HG03097 (cell line): ENCODE results near the gene GRM4.

Source experiments
- ATAC-seq: cut with Tn5 transposase; IDR thresholded peaks from one replicate; pipeline ENCODE4 v1.9.1; 2021; ENCODE audit not compliant: unreplicated experiment, low FRiP score

Gene GRM4

DNA sequence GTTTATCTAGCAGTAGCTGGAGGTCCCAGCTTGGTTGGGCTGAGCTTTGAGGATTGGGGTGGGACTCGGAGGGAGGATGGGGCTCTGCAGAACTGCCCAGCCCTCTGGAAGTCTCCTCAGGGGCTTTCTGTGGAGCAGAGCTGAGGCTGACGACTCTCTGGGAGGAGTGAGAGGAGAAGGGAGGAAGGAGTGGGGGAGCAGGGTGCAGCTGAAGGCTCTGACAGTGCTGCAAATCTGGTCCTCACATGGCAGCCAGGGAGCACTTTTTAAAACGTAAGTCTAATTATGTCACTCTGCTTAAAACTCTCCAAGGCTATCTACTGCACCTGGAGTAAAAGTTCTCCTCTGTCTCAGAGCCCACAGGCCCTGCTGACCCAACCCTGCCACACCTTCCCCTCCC lies 32.4 kb downstream of the GRM4 start:
- ATAC-seq: no peak

DNA sequence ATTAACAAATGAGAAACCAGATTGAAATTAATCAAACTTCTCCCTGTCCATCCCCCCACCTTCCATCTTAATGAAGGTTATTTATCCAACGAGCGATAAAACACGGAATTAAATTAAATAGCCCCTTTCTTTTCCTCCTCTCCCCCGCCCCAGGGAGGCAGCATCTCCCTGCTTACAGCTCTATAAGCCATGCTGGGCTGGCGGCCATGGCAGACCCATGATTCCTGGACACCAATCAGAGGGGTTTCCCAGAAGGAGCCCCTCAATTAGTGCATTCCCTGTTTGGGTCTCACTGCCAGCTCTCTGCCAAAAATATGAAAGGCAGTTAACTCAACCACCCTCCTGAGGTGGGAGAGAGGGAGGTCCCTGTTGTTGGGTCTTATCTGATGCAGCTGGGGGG lies 33.8 kb downstream of the GRM4 start:
- ATAC-seq: no peak

DNA sequence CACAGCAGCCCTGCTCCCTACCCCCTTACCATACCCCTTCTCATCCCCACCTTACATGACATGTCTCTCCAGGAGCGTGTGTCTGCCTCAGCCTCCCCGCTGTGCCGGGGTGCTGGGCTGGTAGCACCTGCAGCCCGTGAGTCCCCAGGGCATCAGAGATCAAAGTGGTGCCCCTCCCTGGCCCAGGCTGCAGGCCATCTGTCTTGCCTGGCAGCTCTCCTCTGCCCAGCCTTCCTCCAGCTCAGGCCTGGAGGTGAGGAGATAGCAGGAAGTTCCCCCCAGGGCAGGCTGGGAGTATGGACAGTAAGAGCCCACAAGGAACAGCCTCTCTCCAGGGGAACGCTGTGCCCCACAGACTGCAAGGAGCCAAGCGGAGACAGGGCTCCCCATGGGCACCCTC lies 35.3 kb downstream of the GRM4 start:
- ATAC-seq: no peak

DNA sequence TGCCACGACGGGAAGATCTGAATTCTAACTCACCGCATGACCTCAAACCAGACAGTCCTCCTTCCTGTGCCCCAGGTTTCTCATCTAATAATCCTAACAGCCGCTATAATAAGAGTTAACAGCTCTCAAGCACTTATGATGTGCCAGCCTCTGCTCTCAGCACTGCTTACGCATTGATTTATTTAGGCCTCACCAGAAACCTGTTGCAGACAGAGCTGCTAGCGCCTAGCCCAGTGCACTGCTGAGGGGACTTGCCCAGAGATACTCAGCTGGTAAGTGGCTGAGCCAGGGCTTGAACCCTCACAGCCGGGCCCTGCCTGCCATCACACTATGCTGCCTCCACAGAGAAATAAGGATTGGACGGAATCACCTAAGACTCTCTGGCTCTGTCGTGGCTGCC lies 37.7 kb downstream of the GRM4 start:
- ATAC-seq: no peak

DNA sequence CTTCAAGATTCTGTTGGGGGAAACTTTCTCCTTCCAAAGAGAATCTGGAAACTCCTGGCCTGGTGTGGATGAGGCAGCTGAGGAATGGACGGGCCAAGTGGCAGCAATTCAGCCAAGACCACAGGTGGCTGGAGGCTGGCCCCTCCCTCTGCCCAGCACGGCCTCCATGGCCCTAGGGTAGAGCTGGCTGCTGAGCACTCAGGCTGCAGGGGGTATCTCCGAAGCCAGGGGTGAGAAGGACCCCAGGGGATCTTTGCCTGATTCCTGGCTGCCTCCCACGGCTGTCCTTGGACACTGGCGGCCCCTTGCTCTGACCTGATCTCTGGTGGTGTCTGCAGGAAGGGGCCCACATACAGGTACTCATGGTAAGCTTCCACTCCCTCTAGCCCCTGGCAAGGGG lies 39.0 kb downstream of the GRM4 start:
- ATAC-seq: no peak

DNA sequence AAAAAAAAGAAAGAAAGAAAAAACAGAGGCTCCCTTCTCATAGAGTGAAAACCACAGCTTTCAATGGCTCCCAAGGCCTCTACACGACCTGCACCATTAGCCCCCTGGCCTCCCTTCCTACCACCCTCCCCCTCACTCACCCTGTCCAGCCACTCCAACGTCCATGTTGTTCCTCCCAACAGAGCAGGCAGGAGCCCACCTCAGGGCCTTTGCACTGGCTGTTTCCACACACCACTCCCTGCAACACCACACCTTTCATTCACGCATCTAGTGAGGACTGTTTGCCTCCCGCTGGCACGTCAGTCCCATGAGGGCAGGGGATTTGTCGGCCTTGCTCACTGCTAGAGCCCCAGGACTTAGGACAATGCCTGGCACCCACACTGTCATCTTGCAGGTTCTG lies 39.5 kb downstream of the GRM4 start:
- no peak for ATAC-seq

DNA sequence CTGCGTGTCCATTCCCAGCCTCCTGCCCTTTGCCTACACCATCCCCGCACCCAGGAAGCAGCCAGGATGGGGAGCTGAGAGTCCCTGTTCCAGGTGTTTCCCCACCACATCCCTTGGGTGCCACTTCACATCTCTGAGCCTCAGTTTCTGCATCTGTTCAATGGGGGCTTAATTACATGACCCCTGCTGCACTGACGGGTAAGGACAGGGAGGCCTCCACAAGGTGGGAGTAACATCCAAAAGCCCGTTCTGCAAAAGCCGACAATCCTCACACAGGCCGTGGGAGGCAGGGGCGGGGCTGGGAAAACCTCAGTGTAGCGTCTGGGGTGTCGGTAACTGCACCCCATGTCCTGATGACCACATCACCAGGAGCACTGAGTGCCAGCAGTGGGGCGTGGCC lies 41.3 kb downstream of the GRM4 start:
- ATAC-seq: no peak

DNA sequence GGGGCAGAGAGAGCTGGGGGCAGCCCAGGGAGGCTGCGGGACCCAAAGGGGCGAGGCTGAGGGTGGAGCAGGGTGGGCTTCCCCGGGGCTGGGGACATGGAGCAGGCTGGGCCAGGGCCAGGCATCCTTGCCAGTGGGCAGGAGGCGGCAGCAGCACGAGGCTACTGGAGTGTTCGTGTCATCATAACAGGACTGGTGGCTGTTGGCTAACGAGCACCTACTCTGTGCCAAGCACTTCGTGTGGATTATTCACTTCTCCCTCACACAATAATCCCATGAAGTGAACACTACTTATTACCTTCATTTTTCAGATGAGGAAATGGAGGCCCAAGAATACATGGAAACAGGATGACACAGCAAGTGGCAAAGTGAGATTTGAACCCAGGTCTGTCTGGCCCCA lies 41.7 kb downstream of the GRM4 start:
- ATAC-seq: no peak

DNA sequence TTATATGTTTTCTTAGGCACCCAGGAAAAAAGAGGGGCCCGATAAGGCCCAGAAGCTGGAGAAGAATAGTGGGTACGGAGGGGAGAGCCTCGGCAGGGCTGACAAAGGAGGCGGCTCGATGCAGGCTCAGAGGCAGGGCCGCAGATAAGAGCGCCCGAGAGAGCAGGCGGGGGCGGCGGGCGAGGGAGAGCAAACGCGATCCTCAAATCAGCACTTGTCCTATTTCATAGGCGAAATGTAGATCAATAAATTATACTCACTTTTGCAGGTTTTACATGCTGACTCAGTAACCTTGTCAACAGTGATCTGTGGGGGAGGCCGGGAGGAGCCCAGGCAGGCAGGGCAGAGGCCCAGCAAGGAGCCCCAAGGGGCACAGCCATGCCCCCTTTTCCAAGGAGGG lies 42.6 kb downstream of the GRM4 start:
- no peak for ATAC-seq

DNA sequence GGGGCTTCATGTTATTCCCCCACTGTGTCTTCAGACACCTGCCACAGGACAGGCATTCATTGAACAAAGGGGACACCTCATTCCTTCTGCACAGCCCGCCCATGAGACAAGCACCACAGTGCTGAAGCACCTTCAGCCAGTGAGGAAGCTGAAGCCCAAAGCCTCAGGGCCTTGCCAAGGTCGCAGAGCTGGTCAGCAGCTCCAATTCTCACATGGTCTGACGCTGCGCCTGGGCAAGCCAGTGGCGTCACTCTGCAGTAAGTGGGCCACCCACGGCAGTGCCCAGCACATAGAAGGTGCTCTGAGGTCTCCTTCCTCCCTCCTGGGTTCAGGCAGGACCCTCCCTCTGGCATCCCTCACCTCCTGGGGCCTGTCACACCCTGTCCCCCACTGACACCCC lies 43.2 kb downstream of the GRM4 start:
- no peak for ATAC-seq

DNA sequence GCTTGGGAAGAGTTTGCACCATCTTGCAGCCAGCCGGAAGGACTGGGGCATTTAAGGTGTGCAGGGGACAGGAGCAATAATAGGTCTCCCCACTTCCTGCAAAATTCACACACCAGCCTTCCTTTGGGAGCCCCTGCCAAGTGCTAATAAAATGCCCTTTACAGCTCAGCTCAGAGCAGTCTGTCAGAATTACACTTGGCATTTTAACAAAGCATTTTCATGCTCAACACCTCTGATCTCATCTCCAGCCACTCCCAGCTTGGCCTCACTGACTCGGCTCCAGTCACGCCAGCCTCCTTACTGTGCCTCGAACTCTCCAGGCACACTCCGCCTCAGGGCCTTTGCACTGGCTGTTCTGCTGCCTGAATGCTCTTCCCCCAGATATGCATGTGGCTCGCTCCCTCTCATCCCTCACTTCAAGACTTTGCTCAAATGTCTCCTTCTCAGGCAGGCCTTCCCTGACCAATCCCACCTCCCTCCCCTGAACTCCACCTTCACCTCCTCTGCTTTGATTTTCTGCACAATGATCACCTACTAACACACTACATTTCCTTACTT lies 43.7 kb downstream of the GRM4 start:
- no peak for ATAC-seq

DNA sequence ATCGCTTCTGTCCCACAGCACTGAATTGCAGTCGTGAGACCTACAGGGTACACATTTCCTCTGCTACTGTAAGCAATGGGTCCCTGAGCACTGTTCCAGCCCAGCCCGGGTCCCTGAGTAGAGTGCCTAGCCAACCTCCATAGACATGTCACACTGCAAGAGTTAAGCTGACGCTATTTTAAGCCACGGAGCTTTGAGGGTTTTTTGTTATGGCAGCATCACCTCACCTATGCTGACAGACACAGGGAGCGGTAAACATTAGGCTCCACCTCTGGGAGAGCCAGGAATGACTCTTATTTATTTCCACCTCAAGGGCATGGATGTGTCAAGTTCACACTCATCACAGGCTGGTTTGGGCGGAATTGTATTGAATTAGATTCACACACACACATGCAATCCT lies 45.1 kb downstream of the GRM4 start:
- no peak for ATAC-seq

DNA sequence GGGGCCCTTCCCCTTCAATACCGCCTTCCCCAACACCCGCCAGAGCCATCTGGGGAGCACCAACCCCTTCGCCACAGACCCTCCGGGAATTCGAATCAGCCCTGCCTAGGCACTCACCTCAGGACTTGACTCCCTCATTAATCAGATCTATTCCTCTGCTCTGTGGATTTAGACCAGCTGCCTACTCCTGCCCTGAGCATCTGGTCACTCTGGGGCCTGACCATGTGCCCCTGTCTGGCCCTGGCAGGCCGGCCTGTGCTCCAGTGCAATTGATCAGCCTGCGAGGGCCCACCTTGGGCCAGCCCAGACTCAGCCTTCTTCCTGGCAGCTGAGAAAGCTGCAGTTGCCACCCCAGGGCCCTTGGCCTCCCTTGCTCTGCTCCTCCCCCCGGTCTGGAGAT lies 46.0 kb downstream of the GRM4 start:
- no peak for ATAC-seq

DNA sequence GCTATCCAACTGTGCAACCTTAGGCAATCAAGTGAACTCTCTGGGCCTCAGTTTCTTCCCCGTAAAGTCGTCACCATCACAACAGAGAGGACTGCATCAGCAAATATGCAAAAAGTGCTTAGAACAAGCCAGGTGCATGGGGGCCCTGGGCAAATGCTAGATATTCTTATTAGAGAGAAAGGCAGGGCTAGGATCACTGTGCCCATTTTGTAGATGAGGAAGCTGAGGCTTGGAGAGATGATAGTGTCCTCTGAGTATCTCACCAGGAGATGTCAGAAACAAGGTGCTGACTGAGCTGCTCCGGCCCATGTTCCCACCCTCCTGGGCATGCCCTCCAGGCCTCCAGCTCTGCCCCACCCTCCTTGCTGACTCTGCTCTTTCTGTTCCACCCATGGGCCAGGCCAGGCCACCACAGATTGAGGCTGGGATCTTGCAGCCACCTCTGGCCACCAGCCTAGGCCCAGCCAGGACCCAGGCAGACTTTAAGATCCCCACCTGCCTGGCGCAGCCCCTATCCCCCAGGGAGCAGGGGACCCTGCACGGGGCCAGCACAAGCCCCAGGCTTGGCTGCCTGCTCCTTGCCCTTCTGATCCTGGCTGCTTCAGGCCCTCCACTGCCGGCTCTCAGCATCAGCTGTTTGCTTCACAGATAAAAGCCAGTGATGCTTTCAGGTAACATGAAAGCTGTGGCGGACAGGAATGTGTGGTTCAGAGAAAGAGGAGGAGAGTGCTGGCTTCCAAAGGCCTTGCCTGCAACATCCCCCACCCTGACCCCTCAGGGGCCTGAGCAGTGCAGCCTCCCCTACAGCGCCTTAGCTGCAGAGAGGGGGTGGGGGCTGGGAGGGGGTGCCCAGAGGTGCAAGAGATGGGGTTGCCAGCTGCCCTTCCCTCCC lies 47.6 kb downstream of the GRM4 start:
- no peak for ATAC-seq

DNA sequence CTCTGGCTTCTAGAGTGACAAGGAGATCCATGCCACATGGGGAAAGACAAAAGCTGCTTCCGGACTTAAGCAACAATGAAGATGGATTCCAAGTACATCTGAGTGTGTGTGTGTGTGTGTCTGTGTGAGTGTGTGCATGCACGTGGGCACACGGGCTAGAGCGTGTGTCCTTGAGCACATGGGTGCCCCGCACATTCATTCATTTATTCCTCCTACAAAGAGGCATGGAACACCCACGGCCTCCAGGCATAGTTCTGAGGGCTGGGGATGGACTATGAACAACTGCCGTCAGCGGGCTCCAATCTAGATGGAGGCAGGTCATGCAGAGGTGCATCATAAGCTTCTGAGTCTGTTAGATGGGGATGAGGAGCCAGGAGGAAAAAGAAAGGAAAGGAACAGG lies 49.1 kb downstream of the GRM4 start:
- ATAC-seq: no peak

DNA sequence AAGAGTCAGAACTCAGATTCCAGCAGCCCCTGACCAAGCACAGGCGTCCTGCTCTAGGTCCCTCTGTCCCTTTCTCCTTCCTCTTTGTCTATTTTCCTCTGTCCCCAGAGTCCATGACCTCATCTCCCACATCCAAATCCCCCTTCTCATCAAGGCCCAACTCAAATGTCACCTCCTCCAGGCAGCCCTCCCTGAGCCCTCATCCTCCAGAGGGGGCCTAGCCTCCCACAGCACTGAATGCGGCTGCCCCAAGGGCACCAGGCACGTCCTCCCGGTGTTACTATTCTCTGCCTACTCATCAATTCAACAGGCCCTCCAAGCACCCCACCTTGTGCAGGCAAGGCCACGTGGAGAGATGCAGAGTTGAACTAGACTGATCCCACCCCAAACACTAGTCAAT lies 49.7 kb downstream of the GRM4 start:
- ATAC-seq: no peak

DNA sequence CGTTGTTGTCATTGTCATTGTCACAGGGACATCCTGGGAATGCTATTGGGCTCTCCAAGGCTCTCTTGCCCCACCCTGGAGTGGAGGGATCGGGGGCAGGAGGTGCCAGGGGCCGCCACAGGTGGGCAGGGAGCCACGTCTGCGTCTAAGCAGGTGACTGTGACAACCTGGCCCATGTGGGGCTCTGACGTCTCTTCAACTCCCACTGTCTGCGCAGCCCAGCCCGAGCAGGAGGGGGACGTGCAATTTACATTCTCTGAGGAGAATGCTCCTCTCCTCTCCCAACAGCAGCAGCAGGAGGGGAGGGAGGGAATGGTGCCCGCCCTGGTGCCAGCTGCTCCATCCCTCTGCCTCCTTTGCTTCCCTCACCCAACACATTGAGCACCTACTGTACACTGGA lies 50.1 kb downstream of the GRM4 start:
- no peak for ATAC-seq

DNA sequence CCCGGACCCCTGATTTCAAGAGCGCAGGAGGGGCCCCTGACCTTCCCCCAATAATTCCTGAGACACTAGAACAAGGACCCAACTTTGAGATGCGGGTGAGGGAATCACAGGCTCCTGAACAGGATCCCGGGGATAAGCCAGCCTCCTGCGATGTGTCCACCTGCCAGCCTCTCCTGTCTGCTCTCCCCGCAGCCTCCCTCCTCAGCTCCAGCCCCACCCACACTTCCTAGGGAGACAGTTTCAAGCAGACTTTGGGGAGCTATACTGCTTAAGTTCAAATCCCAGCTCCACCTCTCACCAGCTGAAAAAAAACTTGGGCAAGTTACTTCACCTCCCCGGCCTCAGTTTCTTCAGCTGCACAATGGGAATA lies 50.8 kb downstream of the GRM4 start:
- ATAC-seq: no peak

DNA sequence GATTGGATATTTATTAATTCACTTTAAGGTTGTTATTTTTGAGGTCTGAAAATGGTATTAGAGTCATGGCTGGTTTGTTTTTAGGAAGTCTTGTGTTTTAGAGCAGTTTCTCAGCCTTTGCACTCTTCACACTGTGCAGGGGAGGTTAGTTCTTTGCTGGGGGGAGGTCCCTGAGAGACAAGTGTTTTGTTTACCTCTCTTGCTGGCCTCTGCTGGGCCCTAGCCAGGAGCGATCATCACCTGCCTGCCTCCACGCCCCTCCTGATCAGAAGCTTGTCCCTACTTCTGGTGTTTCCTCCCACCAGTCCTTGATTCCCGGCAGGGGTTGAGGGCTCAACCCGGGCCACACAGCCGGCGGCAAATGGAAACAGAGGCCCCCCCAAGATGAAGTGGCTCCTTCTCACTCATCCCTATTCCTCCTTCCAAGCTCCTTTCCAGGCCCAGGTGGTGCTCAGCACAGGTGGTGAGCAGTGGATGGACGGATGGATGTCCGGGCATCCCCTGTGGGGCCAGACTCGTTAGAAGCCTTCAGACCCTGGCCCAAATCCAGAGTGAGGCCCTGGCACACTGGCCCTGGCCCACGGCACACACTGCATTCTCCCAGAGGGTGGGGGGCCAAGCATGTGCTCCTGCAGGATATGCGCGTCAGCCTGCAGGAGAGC lies 51.3 kb downstream of the GRM4 start:
- no peak for ATAC-seq

DNA sequence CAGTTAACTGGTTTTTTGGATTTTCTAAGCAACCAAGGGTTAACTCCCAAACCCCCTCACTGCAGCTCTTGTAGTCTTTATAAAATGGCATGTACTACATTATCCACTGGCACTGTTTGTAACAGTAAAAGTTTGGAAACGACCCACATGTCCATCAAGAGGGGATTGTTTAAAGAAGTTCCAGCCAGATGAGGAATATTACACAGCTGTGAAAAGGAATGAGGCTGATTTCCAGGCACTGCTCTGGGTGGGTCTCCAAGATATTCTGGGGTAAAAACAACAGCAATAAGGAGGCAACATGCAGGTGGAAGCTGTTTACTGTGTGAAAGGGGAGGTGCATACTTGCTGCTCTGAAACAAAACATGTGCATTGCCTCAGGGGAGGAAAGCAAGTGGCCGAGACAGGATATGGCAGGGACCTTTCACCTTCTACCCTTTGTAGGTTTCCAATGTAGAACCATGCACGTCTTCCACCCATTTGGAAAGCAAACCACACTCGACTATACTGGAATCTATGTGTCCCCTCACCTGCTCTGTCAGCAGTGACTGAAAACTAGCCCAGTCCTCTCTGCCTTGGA lies 51.9 kb downstream of the GRM4 start:
- no peak for ATAC-seq

DNA sequence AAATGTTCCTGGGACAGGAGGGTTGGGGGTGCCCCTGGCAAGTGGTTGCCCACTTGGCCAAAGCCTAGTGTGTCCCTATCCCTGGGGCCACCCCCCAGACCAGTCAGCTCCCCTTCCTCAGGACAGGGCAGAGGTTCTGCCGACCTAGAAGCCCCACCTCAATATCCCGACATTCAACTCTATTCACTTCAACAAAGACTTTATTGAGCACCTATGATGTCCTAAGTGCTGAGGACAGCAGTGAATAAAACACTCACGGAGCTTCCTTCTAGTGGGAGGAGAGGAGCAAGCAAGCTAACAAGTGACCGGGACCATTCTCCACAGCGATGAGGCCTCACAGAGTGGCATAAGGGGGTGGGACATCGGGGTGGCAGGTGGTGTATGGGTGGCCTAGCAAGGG lies 52.7 kb downstream of the GRM4 start:
- no peak for ATAC-seq

DNA sequence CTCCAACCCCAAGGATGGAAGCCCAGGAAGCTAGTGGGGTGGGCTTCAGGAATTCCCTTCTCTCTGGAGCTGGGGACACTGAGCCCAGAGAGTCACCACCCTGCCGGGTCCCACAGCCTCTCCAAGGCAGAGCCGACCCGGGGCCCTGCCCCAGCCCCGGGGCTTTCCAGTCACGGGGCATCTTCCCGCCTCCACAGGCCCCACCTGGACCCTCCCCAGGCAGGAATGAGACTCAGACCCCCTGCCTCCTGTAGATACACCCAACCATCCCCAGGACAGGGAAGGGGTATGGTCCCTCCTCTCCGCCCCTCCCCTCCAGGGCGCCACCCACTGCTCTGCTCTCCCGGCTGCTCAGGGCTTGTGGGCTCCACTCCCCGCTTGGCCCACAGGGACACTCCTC lies 53.3 kb downstream of the GRM4 start:
- ATAC-seq: no peak
